HG03045 (cell line): ENCODE data around the gene RNF186.
"Not testable (repeated sequence)": the region's sequence is repeated elsewhere in the genome, so short reads cannot be mapped to it uniquely, and the experiment has no call there.

Source experiments
- ATAC-seq: cut with Tn5 transposase; IDR thresholded peaks from one replicate; pipeline ENCODE4 v1.9.1; 2021; ENCODE audit warnings: mild to moderate bottlenecking, moderate library complexity; ENCODE audit not compliant: unreplicated experiment

Gene RNF186

GRCh38 chr1:19797827-19798226, 17.3 kb downstream of the RNF186 start:
- no peak for ATAC-seq

GRCh38 chr1:19794583-19794982, 20.5 kb downstream of the RNF186 start:
- no peak for ATAC-seq

- no peak for ATAC-seq
Measured at GRCh38 chr1:19793360-19794046, 21.6 kb downstream of the RNF186 start.

GRCh38 chr1:19792237-19793002, 22.7 kb downstream of the RNF186 start:
- ATAC-seq = no peak

DNA sequence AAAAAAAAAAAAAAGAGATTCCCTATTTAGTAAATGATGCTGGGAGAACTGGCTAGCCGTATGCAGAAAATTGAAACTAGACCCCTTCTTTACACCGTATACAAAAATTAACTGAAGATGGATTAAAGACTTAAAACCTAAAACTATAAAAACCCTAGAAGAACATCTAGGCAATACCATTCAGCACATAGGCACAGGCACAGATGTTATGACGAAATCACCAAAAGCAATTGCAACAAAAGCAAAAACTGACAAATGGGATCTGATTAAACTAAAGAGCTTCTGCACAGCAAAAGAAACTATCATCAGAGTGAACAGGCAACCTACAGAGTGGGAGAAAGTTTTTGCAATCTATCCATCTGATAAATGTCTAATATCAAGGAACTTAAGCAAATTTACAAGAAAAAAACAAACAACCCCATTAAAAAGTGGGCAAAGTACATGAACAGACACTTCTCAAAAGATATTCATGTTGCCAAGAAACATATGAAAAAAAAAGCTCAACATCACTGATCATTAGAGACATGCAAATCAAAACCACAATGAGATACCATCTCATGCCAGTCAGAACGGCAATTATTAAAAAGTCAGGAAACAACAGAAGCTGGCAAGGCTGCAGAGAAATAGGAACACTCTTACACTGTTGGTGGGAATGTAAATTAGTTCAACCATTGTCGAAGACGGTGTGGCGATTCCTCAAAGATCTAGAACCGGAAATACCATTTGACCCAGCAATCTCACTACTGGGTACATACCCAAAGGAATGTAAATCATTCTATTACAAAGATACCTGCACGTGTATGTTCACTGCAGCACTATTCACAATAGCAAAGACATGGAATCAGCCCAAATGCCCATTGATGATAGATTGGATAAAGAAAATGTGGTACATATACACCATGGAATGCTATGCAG, 24.8 kb downstream of the RNF186 start:
- not testable (repeated sequence) for ATAC-seq

DNA sequence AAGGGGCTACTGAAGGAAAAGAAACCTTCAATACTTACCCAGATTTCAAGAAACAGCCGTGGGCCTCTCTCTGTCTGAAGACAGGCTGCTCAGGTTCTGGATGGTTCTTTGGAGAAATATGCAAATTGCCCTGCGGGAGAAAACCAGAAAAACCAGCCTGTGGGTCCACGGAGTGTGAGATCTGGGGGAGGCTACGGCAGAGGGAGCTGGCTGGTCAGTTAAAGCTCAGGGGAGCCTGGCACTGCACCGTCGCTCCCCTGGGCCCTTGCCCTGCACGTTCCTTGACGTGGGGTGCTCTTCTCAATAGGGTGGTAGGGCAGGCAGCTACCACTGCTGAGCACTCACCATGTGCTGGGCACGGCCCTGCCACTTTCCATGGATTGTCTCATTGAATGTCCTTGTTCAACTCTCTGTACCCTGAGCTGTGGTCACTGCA, 28.1 kb downstream of the RNF186 start:
- ATAC-seq = no peak

GRCh38 chr1:19785660-19786059, 29.4 kb downstream of the RNF186 start:
- ATAC-seq = no peak

DNA sequence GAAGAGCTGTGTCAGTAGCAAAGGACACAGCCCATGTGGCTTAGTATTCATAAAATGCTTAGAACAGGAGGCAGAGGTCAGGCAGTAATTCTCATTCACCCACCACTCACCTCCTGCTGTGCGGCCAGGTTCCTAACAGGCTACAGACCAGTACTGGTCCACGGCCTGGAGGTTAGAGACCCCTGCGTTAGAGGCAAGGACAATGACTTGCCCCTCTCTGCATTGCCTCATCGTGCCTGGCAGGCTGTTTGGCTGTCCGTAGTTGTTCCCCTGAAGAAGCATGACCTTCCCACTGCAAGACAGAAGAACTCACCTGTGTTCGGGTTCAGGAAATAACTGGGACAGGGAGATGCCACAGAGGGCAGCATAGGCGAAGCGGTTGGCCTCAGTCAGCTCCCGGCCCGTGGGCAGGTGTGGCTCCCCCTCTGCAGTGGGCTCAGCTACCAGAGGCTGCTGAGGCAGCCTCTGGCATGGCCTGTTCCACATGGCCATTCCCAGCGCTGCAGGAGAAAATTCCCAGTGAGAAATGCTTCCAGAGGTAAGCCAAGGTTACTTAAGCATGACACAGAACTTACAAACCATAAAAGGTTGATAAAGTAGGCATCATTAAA, 34.7 kb downstream of the RNF186 start:
- ATAC-seq = no peak

DNA sequence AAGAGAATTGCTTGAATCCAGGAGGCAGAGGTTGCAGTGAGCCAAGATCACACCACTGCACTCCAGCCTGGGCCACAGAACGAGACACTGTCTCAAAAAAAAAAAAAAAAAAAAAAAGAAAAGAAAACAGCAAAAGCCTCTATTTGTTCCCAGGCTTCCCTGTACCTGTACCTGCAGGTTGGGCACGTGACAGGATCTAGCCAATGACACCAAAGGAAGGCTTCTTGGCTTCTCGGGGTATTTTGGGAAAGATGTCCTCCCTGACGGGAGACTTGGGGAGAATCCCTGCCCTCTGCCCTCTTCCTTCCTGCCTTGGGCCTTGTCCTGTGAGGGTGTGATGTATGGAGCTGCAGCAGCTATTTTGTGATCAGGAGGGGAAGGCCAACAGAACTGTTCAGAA, 38.1 kb downstream of the RNF186 start:
- no peak for ATAC-seq

- no peak for ATAC-seq
Measured at GRCh38 chr1:19776287-19776686, 38.8 kb downstream of the RNF186 start.

- ATAC-seq = no peak
Measured at GRCh38 chr1:19775831-19776230, 39.3 kb downstream of the RNF186 start.

DNA sequence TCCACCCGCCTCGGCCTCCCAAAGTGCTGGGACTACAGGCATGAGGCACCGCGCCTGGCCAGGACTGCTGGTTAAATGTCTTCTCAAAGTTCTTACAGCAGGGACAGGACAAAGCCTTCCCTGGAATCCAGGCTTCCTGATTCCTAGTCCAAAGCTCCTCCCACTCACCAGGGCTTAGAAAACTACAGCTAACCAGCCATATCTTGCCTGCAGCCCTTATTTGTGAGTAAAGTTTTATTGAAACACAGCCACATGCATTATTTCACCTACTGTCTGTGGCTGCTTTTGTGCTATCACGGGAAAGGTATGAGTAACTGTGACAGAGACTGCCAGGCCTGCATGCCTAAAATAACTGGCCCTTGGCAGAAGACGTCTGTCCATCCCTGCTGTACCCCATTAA, 39.8 kb downstream of the RNF186 start:
- ATAC-seq = no peak

GRCh38 chr1:19774180-19774785, 40.8 kb downstream of the RNF186 start:
- ATAC-seq = no peak

DNA sequence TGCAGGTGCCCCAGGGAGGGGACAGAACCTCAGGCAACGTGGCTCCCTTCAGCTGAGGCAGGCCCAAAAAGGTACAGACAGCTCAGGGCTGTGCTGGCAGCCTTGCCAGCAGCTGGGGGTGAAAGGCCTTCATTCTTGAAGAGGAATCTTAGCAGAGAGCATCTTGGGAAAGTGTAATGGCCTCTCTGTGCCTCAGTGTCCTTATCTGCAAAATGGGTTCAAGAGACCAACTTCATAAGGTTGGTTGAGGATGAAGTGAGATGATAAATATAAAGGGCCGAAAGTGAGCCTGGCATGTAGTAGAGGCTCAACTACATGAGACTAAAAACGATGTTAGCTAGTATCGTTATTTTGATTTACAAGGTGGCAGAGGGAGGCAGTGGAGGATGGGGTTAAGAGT, 41.6 kb downstream of the RNF186 start:
- no peak for ATAC-seq

- ATAC-seq = no peak
Measured at GRCh38 chr1:19772053-19772452, 43.0 kb downstream of the RNF186 start.

GRCh38 chr1:19771350-19771749, 43.7 kb downstream of the RNF186 start:
- ATAC-seq = no peak

GRCh38 chr1:19770436-19771190, 44.5 kb downstream of the RNF186 start:
- no peak for ATAC-seq

- no peak for ATAC-seq
Measured at GRCh38 chr1:19769211-19769932, 45.7 kb downstream of the RNF186 start.
